Mesothelial cell of epicardium (in vitro differentiated cells): ENCODE measurements around the gene PRLH. TPM values are rescaled to one million over a fixed set of nuclear protein-coding genes. Genes with fewer than 3 reads are reported as not detected.

Experiments used
- DNase-seq, 2 experiments: peaks; one replicate each; pipeline ENCODE4 v3.0.0; 2021; ENCODE audit warnings: low spot score in 2 of 2; ENCODE audit not compliant: unreplicated experiment in 2 of 2
- H3K27ac Mint-ChIP-seq: 2 replicates; pipeline ENCODE4 v1.8.0; 2021; ENCODE audit warnings: mixed read lengths
- H3K27me3 Mint-ChIP-seq: 2 replicates; pipeline ENCODE4 v1.8.0; 2021; ENCODE audit warnings: low read depth, mixed read lengths
- H3K36me3 Mint-ChIP-seq: 2 replicates; pipeline ENCODE4 v1.8.0; 2021; ENCODE audit warnings: mixed read lengths
- H3K4me1 Mint-ChIP-seq: 2 replicates; pipeline ENCODE4 v1.8.0; 2021; ENCODE audit warnings: mixed read lengths
- H3K4me3 Mint-ChIP-seq: 2 replicates; pipeline ENCODE4 v1.8.0; 2021; ENCODE audit warnings: mild to moderate bottlenecking, moderate library complexity, mixed read lengths
- H3K9me3 Mint-ChIP-seq: 2 replicates; pipeline ENCODE4 v1.8.0; 2021; ENCODE audit warnings: mixed read lengths
- CTCF ChIP-seq: fragments of 200-600 bp; sonication (generic); IDR thresholded peaks from one replicate; pipeline ENCODE4 v1.5.0; 2021; ENCODE audit warnings: antibody characterized with exemption; ENCODE audit not compliant: unreplicated experiment
- total RNA-seq: library from RNA; stranded (reverse); gene quantifications from 3 replicates; pipeline ENCODE4 v1.2.1, GENCODE V29; 2021

Gene PRLH
- total RNA-seq, 1 donor from 2014 or later = not detected

DNA sequence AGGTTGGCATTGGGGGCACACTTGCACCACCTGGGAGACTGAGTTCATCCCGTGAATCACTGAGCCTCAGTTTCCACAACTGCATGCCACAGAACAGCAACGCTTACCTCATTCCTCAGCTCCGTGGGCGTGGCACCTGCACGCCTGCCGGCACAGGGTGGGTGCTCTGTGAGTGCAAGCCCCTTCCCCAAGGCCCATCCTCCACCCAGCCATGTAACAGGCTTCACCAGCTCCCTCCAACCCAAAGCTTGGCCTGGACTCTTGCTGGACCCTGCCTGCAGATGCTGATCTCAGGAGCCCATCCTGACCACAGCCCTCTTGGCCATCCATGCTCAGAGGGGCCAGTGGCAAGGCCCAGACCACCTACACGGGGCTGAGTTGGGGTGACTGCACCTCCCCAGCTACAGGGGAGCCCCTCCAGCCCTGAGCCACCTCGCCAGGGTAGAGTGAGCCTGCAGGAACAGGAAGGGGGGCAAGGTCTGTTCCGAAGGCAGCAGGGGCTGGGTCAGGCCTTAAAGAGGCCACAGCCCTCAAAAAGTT is 1.8 kb downstream of the PRLH start:
- Mint-ChIP-seq H3K4me3 (no peak overlapping the region), H3K4me1 (peaks cover 9% of the 10 kb centered on the region), H3K27ac (no peak overlapping the region), H3K36me3 (no peaks in the 10 kb centered on the region), H3K27me3 (peaks cover 11% of the 10 kb centered on the region), H3K9me3 (peaks cover 3% of the 10 kb centered on the region)
- DNase-seq = no peak
- TF ChIP-seq CTCF = no peak

GRCh38 chr2:237569041-237569440 is 2.7 kb downstream of the PRLH start:
- no peak for TF ChIP-seq CTCF
- Mint-ChIP-seq H3K4me3 (no peak overlapping the region), H3K36me3 (no peaks in the 10 kb centered on the region), H3K9me3 (peaks cover 3% of the 10 kb centered on the region), H3K27ac (no peak overlapping the region), H3K27me3 (peaks cover 4% of the 10 kb centered on the region), H3K4me1 (peaks cover 9% of the 10 kb centered on the region)
- DNase-seq = no peak

DNA sequence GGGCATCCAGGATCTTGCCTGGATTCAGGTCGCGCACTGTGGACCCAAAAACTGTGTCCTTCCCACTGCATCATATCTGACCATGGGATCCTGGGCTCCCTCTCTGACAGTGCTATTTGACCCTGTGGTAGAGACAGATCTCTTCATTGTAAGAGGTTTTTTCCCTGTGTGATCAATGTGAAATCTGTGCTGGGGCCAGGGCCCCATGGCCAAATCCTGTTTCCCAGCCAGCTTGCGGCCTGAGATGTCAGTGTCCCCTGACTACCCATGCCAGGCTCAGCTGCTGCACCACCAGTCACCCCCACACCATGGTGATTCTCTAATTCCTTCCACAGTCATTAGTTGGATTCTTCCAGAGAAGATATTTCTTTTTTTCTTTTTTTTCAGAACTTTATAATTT is 3.5 kb downstream of the PRLH start:
- peaks cover 9% of the 10 kb centered on the region for H3K4me1 Mint-ChIP-seq
- peaks cover 3% of the 10 kb centered on the region for H3K9me3 Mint-ChIP-seq
- H3K27me3 Mint-ChIP-seq = no peaks in the 10 kb centered on the region
- no peaks in the 10 kb centered on the region for H3K36me3 Mint-ChIP-seq
- no peak for DNase-seq
- no peak overlapping the region for H3K4me3 Mint-ChIP-seq
- TF ChIP-seq CTCF = no peak
- no peak overlapping the region for H3K27ac Mint-ChIP-seq

DNA sequence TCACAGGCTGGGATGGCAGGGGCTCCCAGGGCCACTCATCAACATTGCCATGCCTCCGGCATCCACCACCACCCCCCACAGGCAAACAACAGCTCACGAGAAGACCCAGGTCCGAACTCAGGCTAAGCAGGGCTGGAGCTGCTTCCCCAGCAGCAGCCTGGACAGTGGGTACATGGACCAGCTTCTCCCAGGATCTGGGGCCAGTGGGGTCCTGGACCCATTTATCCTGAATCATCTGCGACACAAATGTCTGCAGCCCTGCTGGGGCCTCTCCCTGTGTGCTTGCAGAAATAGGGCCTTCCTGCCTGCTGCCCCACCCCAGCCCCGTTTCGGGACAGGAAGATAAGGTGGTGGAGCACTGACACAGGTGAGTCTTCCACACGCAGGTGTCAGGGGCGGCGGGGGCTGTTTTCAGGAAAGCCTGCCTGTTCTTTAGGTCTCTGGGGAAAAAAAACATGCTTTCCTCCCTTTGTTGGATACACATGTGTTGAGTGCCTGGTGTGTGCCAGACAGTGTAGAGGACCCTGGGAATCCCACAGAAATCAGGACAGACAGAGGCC is 4.5 kb downstream of the PRLH start:
- Mint-ChIP-seq H3K27ac (no peak overlapping the region), H3K9me3 (peaks cover 3% of the 10 kb centered on the region), H3K27me3 (no peaks in the 10 kb centered on the region), H3K36me3 (no peaks in the 10 kb centered on the region), H3K4me3 (no peak overlapping the region), H3K4me1 (peaks cover 9% of the 10 kb centered on the region)
- DNase-seq = no peak
- no peak for TF ChIP-seq CTCF

DNA sequence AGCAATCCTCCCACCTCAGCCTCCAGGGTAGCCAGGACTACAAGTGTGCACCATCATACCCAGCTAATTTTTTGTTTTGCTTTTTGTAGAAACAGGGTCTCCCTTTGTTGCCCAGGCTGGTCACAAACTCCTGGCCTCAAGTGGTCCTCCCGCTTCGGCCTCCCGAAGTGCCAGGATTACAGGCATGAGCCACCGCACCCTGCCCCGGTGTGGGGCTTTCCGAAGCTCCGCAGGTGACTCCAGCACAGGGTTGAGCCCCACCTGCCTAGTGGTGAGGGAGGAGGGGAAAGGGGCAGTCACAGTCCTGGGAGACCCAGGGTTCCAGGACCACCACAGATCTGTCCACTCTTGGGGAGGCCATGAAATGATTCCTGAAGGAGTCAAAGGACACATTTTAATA is 5.2 kb downstream of the PRLH start:
- H3K4me1 Mint-ChIP-seq = peaks cover 9% of the 10 kb centered on the region
- H3K4me3 Mint-ChIP-seq = no peak overlapping the region
- TF ChIP-seq CTCF = no peak
- H3K36me3 Mint-ChIP-seq = no peaks in the 10 kb centered on the region
- peaks cover 3% of the 10 kb centered on the region for H3K9me3 Mint-ChIP-seq
- H3K27ac Mint-ChIP-seq = no peak overlapping the region
- DNase-seq = no peak
- H3K27me3 Mint-ChIP-seq = no peaks in the 10 kb centered on the region
